GM19455 (cell line): Measurements from ENCODE around the gene ENO2.

Experiments used
- ATAC-seq: cut with Tn5 transposase; IDR thresholded peaks from one replicate; pipeline ENCODE4 v1.9.1; 2021; ENCODE audit not compliant: unreplicated experiment

ENO2 gene

GRCh38 chr12:6912164-6912935, 2.0 kb upstream of the ENO2 start:
- ATAC-seq = no peak

GRCh38 chr12:6914947-6915788, 788 bp downstream of the ENO2 start:
- ATAC-seq = no peak

- no peak for ATAC-seq
Observed at GRCh38 chr12:6915789-6916285, 1.5 kb downstream of the ENO2 start.

- ATAC-seq = no peak
Observed at GRCh38 chr12:6916426-6917200, 2.2 kb downstream of the ENO2 start.

GRCh38 chr12:6917491-6918231, 3.3 kb downstream of the ENO2 start:
- no peak for ATAC-seq

- ATAC-seq = no peak
Observed at GRCh38 chr12:6919588-6919987, 5.2 kb downstream of the ENO2 start.

GRCh38 chr12:6921539-6921938, 7.2 kb downstream of the ENO2 start:
- no peak for ATAC-seq

- no peak for ATAC-seq
Observed at GRCh38 chr12:6921996-6922946, 7.9 kb downstream of the ENO2 start.

- ATAC-seq = no peak
Observed at GRCh38 chr12:6923003-6923732, 8.8 kb downstream of the ENO2 start.

GRCh38 chr12:6923851-6924250, 9.5 kb downstream of the ENO2 start:
- no peak for ATAC-seq

GRCh38 chr12:6925239-6925539, 10.8 kb downstream of the ENO2 start:
- ATAC-seq = no peak

GRCh38 chr12:6925540-6926279, 11.3 kb downstream of the ENO2 start:
- ATAC-seq = no peak

- ATAC-seq = no peak
Observed at GRCh38 chr12:6927379-6928021, 13.1 kb downstream of the ENO2 start, which contains the start of gene ATN1. ATN1 (plus strand) TSS chr12:6927959; CDS start chr12:6934002, 6,043 bp downstream.

- ATAC-seq = no peak
Observed at GRCh38 chr12:6928022-6928702, 13.8 kb downstream of the ENO2 start.

GRCh38 chr12:6928703-6929407, 14.5 kb downstream of the ENO2 start:
- ATAC-seq = no peak
